Endothelial cell of umbilical vein (primary cell): Measurements from ENCODE around the gene SLC18A3. TPM values are rescaled to one million over a fixed set of nuclear protein-coding genes. Genes with fewer than 3 reads are reported as not detected.
A peak's percentile ranks its signal among the peaks of the same experiment; 100 is the strongest.

Experiments
- BruUV-seq: library from RNA; stranded (reverse); fragments of 400-500 nt; replicated peaks from 2 replicates; lab custom pipeline; 2021; lab: Mats Ljungman, UMichigan
- CTCF ChIA-PET: fragments of 300-600, 350-600 bp; sonication (Branson Sonifier 250); formaldehyde crosslinking; loops from one replicate; lab custom pipeline; 2021; ENCODE audit warnings: antibody characterized with exemption, inconsistent platforms; lab: Charles Lee
- POLR2A ChIA-PET: fragments of 300-600, 350-600 bp; sonication (Branson Sonifier 250); formaldehyde crosslinking; loops from one replicate; lab custom pipeline; 2021; ENCODE audit warnings: antibody characterized with exemption, inconsistent platforms; lab: Charles Lee
- DNase-seq: peaks from one replicate; pipeline ENCODE4 v3.0.0-alpha.2; 2011; ENCODE audit warnings: low read depth, low spot score
- FAIRE-seq: peaks from 2 replicates; lab custom pipeline; 2011; peaks lifted over from hg19 to GRCh38; lab: Jason Lieb, UNC
- H2AFZ ChIP-seq: 2 replicates; pipeline ENCODE4 v1.6.0; 2012; ENCODE audit warnings: low read depth, low read length, control low read depth, inconsistent platforms
- H3K27ac ChIP-seq: 2 replicates; pipeline ENCODE4 v1.5.1; 2011; ENCODE audit warnings: low read depth, mild to moderate bottlenecking, control low read depth, low read length, moderate library complexity; ENCODE audit not compliant: insufficient read depth
- H3K27me3 ChIP-seq, 2 experiments: 2 replicates each; pipeline versions ENCODE4 v1.6.0 to v1.6.1; 2011; ENCODE audit warnings: low read length in 2 of 2, mixed read lengths in 1 of 2; ENCODE audit not compliant: control insufficient read depth in 2 of 2, insufficient read depth in 2 of 2
- H3K36me3 ChIP-seq, 2 experiments: 2 replicates in 1 of 2; 3 replicates in 1 of 2; pipeline ENCODE4 v1.5.1; 2011; ENCODE audit warnings: low read length in 2 of 2, mild to moderate bottlenecking in 1 of 2, moderate library complexity in 1 of 2; ENCODE audit not compliant: control insufficient read depth in 2 of 2, insufficient read depth in 2 of 2; ENCODE audit errors: extremely low read depth in 1 of 2
- H3K4me1 ChIP-seq: 3 replicates; pipeline ENCODE4 v1.5.1; 2011; ENCODE audit warnings: mild to moderate bottlenecking, low read length; ENCODE audit not compliant: control insufficient read depth, insufficient read depth; ENCODE audit errors: extremely low read depth
- H3K4me2 ChIP-seq: 2 replicates; pipeline ENCODE4 v1.6.1; 2011; ENCODE audit warnings: low read length, control low read depth, mixed read lengths; ENCODE audit not compliant: insufficient read depth
- H3K4me3 ChIP-seq, 3 experiments: fragments of 200-600 bp in 1 of 3; sonication (generic), shearing (Covaris generic) in 1 of 3; replicated peaks in 1 of 3; 2 replicates each; pipeline ENCODE4 v1.5.1; 2011 to 2016; ENCODE audit warnings: control low read depth in 3 of 3, low read length in 3 of 3, mild to moderate bottlenecking in 2 of 3, inconsistent platforms in 1 of 3, low read depth in 1 of 3, moderate library complexity in 1 of 3; ENCODE audit not compliant: insufficient read depth in 1 of 3
- H3K79me2 ChIP-seq: 2 replicates; pipeline ENCODE4 v1.6.0; 2012; ENCODE audit warnings: low read length, inconsistent platforms; ENCODE audit not compliant: control insufficient read depth, insufficient read depth
- H3K9ac ChIP-seq: replicated peaks from 2 replicates; pipeline ENCODE3; 2011; ENCODE audit warnings: low read length, control low read depth; ENCODE audit not compliant: insufficient read depth; ENCODE audit errors: extremely low read depth
- H3K9me1 ChIP-seq: replicated peaks from 3 replicates; pipeline ENCODE4 v1.6.0; 2011; ENCODE audit warnings: mild to moderate bottlenecking, low read length; ENCODE audit not compliant: control insufficient read depth, insufficient read depth; ENCODE audit errors: extremely low read depth
- H3K9me3 ChIP-seq: replicated peaks from 2 replicates; pipeline ENCODE4 v1.5.1; 2012; ENCODE audit warnings: low read length, inconsistent platforms; ENCODE audit not compliant: control insufficient read depth, insufficient read depth
- H4K20me1 ChIP-seq: replicated peaks from 2 replicates; pipeline ENCODE3; 2011; ENCODE audit warnings: mild to moderate bottlenecking, low read length; ENCODE audit not compliant: control insufficient read depth, insufficient read depth; ENCODE audit errors: extremely low read depth
- EZH2 ChIP-seq: IDR thresholded peaks from 2 replicates; pipeline ENCODE4 v1.6.1; 2012; ENCODE audit warnings: borderline replicate concordance, low read depth, mild to moderate bottlenecking, moderate library complexity, low read length, inconsistent platforms; ENCODE audit not compliant: severe bottlenecking
- MYC ChIP-seq: IDR thresholded peaks from one replicate; pipeline ENCODE4 v1.6.1; 2011; ENCODE audit warnings: mild to moderate bottlenecking, low read depth, low read length
- dilution Hi-C: fragments of 300-500 bp; cut with MboI; formaldehyde crosslinking; loops from one replicate; pipeline ENCODE4 v1.15.0; 2019; ENCODE audit warnings: low sequenced_read_pairs; ENCODE audit not compliant: extremely low pct_ligation_motif_present
- intact Hi-C: fragments of 100-400 bp; cut with micrococcal nuclease; formaldehyde crosslinking; loops from one replicate; pipeline ENCODE4 v1.10.0; 2022
- polyA plus RNA-seq, 4 experiments: library from polyadenylated mRNA; depleted of rRNA in 3 of 4; stranded (reverse) in 3 of 4; unstranded in 1 of 4; fragments of >200 nt; gene quantifications; 2 replicates each; pipeline versions ENCODE4 v1.2.1 to v1.2.3, GENCODE V29; 2011 to 2012; ENCODE audit warnings: missing spikeins in 1 of 4
- total RNA-seq: library from RNA; stranded (reverse); gene quantifications from 2 replicates; pipeline ENCODE4 v1.2.3, GENCODE V29; 2021
- TF ChIP-seq, protein P1 (sequence below), 2 donors: IDR thresholded peaks; 1 replicate in 1 of 2; 2 replicates in 1 of 2; pipeline ENCODE4 v1.5.1; 2011; ENCODE audit warnings: low read length in 2 of 2, mild to moderate bottlenecking in 2 of 2, moderate library complexity in 2 of 2, control low read depth in 1 of 2, inconsistent platforms in 1 of 2, low read depth in 1 of 2; ENCODE audit not compliant: insufficient read depth in 1 of 2; ENCODE audit errors: extremely low read depth in 1 of 2

Gene SLC18A3
- total and polyA plus RNA-seq, 2 donors (not counting 3 experiments of a cell fraction or from before 2014, with no cell fraction given), result not detected

DNA sequence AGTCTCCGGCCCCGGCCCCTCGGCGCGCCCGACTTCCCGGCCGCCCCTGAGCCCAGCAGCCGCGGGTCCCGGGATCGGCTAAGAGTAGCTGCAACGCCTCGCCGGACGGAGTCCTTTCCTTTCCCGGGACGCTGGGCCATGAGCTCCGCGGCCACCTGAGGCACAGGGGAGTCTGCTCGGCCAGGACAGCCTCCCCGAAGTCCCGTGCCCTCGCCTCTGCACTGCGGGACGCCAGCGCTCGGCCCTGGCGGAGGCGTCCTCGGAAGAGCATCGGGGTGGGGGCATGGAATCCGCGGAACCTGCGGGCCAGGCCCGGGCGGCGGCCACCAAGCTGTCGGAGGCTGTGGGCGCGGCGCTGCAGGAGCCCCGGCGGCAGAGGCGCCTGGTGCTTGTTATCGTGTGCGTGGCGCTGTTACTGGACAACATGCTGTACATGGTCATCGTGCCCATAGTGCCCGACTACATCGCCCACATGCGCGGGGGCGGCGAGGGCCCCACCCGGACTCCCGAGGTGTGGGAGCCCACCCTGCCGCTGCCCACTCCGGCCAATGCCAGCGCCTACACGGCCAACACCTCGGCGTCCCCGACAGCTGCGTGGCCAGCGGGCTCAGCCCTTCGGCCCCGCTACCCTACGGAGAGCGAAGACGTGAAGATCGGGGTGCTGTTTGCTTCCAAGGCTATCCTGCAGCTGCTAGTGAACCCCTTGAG is 502 bp downstream of the SLC18A3 start:
- H3K27ac ChIP-seq, result no peak overlapping the region
- FAIRE-seq (no peak), DNase-seq (no peak)
- dilution Hi-C loops, result no loop called here
- no peaks in the 10 kb centered on the region for H3K9me1 ChIP-seq
- H3K4me2 ChIP-seq, result no peak overlapping the region
- H3K36me3 ChIP-seq, result no peaks in the 10 kb centered on the region
- peaks cover 72 to 80% of the 10 kb centered on the region in 2 experiments for H3K27me3 ChIP-seq
- peak; percentile 97 for TF ChIP-seq EZH2
- no peak for TF ChIP-seq MYC
- H3K9me3 ChIP-seq, result no peaks in the 10 kb centered on the region
- H4K20me1 ChIP-seq, result no peaks in the 10 kb centered on the region
- intact Hi-C loops, result no loop called here
- H3K79me2 ChIP-seq, result no peaks in the 10 kb centered on the region
- no peak overlapping the region for H3K4me3 ChIP-seq
- no peak overlapping the region for H3K9ac ChIP-seq
- CTCF ChIA-PET, result interaction anchor here (0.8 kb wide), 1 partner anchor 17 kb away, joined by 3 read pairs; no protein-coding TSS in a partner anchor
- no peak overlapping the region for H2AFZ ChIP-seq
- BruUV-seq, result no TSS peak
- H3K4me1 ChIP-seq, result no peaks in the 10 kb centered on the region
- POLR2A ChIA-PET, result no interaction called here

DNA sequence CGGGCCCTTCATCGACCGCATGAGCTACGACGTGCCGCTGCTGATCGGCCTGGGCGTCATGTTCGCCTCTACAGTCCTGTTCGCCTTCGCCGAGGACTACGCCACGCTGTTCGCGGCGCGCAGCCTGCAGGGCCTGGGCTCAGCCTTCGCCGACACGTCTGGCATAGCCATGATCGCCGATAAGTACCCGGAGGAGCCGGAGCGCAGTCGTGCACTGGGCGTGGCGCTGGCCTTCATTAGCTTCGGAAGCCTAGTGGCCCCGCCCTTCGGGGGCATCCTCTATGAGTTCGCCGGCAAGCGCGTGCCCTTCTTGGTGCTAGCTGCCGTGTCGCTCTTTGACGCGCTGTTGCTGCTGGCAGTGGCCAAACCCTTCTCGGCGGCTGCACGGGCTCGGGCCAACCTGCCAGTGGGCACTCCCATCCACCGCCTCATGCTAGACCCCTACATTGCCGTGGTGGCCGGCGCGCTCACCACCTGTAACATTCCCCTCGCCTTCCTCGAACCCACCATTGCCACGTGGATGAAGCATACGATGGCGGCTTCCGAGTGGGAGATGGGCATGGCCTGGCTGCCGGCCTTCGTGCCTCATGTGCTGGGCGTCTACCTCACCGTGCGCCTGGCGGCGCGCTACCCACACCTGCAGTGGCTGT is 1.2 kb downstream of the SLC18A3 start:
- no peaks in the 10 kb centered on the region for H3K4me1 ChIP-seq
- no peak overlapping the region for H3K4me3 ChIP-seq
- no TSS peak for BruUV-seq

More for the DNA sequence above, 1.2 kb downstream of the SLC18A3 start:
- Histone ChIP-seq H3K4me2 (no peak overlapping the region), H4K20me1 (no peaks in the 10 kb centered on the region), H3K9me1 (no peaks in the 10 kb centered on the region), H3K36me3 (no peaks in the 10 kb centered on the region), H3K27me3 (peaks cover 76 to 84% of the 10 kb centered on the region in 2 experiments), H3K79me2 (no peaks in the 10 kb centered on the region), H3K27ac (no peak overlapping the region), H3K9me3 (no peaks in the 10 kb centered on the region), H3K9ac (no peak overlapping the region), H2AFZ (no peak overlapping the region)
- intact Hi-C loops, result no loop called here
- TF ChIP-seq, protein P1, sequence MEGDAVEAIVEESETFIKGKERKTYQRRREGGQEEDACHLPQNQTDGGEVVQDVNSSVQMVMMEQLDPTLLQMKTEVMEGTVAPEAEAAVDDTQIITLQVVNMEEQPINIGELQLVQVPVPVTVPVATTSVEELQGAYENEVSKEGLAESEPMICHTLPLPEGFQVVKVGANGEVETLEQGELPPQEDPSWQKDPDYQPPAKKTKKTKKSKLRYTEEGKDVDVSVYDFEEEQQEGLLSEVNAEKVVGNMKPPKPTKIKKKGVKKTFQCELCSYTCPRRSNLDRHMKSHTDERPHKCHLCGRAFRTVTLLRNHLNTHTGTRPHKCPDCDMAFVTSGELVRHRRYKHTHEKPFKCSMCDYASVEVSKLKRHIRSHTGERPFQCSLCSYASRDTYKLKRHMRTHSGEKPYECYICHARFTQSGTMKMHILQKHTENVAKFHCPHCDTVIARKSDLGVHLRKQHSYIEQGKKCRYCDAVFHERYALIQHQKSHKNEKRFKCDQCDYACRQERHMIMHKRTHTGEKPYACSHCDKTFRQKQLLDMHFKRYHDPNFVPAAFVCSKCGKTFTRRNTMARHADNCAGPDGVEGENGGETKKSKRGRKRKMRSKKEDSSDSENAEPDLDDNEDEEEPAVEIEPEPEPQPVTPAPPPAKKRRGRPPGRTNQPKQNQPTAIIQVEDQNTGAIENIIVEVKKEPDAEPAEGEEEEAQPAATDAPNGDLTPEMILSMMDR (IDR thresholded peaks at IDR 0.05; ENCODE audit: extremely low read depth in 1 of 2, insufficient read depth in 1 of 2, low read depth in 1 of 2, low read length in 2 of 2), result no peak
- peak; percentile 81 for TF ChIP-seq EZH2
- POLR2A ChIA-PET, result no interaction called here
- dilution Hi-C loops, result no loop called here
- CTCF ChIA-PET, result interaction anchor here (0.8 kb wide), 1 partner anchor 18 kb away, joined by 3 read pairs; no protein-coding TSS in a partner anchor
- FAIRE-seq (no peak), DNase-seq (no peak)
